Stomach (tissue), 4 donors: ENCODE results near the gene ADD1.

ENCODE experiments used
- EP300 ChIP-seq: sonication (generic); formaldehyde crosslinking; IDR thresholded peaks from one replicate; pipeline ENCODE4 v1.6.1; 2017; ENCODE audit warnings: antibody characterized with exemption
- TF ChIP-seq, protein P1 (sequence below), 7 experiments: fragments of 450-650 bp in 4 of 7; fragments of 200-600 bp in 3 of 7; sonication (generic) in 3 of 7; IDR thresholded peaks; one replicate each; pipeline ENCODE4 v1.5.1; 2016 to 2019; ENCODE audit warnings: antibody characterized with exemption in 7 of 7, control low read depth in 2 of 7, mild to moderate bottlenecking in 1 of 7

DNA sequence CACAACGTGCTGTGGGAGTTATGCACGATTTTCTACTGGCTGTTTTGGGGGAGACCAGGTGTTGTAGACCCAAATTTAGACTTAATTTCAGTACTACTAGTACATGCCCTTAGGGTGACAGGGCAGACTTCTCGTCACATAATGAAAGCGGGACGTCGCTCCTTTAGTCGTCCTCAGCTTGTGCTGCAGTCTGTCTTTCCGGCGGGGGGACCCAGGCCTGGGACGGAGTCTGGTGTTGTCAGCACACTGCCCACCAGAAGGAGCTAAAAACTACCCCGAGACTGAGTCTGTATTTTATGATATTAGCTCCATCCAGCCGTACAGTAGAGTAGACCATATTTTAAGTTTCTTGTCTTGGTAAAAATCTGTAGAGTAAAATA, 84.0 kb downstream of the ADD1 start:
- TF ChIP-seq, protein P1, sequence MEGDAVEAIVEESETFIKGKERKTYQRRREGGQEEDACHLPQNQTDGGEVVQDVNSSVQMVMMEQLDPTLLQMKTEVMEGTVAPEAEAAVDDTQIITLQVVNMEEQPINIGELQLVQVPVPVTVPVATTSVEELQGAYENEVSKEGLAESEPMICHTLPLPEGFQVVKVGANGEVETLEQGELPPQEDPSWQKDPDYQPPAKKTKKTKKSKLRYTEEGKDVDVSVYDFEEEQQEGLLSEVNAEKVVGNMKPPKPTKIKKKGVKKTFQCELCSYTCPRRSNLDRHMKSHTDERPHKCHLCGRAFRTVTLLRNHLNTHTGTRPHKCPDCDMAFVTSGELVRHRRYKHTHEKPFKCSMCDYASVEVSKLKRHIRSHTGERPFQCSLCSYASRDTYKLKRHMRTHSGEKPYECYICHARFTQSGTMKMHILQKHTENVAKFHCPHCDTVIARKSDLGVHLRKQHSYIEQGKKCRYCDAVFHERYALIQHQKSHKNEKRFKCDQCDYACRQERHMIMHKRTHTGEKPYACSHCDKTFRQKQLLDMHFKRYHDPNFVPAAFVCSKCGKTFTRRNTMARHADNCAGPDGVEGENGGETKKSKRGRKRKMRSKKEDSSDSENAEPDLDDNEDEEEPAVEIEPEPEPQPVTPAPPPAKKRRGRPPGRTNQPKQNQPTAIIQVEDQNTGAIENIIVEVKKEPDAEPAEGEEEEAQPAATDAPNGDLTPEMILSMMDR (IDR thresholded peaks at IDR 0.05), result no peak
- TF ChIP-seq EP300, result no peak
